MM.1S (cell line): ENCODE results near the gene DOCK10.

Source experiments
- EZH2 ChIP-seq: fragments of 300-600 bp; sonication (generic); optimal IDR thresholded peaks from 2 replicates; pipeline ENCODE3; 2017; ENCODE audit warnings: low read depth, mild to moderate bottlenecking, antibody characterized with exemption, low read length, mixed read lengths
- TF ChIP-seq, protein P1 (sequence below): fragments of 300-600 bp; sonication (generic); IDR thresholded peaks from 2 replicates; pipeline ENCODE4 v1.5.1; 2016; ENCODE audit warnings: antibody characterized with exemption, low read length, mixed read lengths

- TF ChIP-seq EZH2 = no peak
- TF ChIP-seq, protein P1, sequence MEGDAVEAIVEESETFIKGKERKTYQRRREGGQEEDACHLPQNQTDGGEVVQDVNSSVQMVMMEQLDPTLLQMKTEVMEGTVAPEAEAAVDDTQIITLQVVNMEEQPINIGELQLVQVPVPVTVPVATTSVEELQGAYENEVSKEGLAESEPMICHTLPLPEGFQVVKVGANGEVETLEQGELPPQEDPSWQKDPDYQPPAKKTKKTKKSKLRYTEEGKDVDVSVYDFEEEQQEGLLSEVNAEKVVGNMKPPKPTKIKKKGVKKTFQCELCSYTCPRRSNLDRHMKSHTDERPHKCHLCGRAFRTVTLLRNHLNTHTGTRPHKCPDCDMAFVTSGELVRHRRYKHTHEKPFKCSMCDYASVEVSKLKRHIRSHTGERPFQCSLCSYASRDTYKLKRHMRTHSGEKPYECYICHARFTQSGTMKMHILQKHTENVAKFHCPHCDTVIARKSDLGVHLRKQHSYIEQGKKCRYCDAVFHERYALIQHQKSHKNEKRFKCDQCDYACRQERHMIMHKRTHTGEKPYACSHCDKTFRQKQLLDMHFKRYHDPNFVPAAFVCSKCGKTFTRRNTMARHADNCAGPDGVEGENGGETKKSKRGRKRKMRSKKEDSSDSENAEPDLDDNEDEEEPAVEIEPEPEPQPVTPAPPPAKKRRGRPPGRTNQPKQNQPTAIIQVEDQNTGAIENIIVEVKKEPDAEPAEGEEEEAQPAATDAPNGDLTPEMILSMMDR = no peak
These were observed 101.7 kb downstream of the DOCK10 start for GRCh38 chr2:224940618-224941017.
